Lung (tissue), 12 donors: ENCODE measurements around the gene CCL21. TPM values are rescaled to one million over a fixed set of nuclear protein-coding genes. Genes with fewer than 3 reads are reported as not detected.

Source experiments
- ATAC-seq: fragments of 200-7000 bp; cut with Tn5 transposase; one replicate; pipeline ENCODE4 v1.9.1; 2020; ENCODE audit warnings: moderate number of reproducible peaks; ENCODE audit not compliant: insufficient read depth, low FRiP score
- DNase-seq, 3 donors: peaks; one replicate each; pipeline ENCODE4 v3.0.0-alpha.2; 2013 to 2017
- H3K27ac ChIP-seq, 2 donors: one replicate each; pipeline ENCODE4 v1.5.1; 2013; ENCODE audit warnings: mild to moderate bottlenecking in 2 of 2, moderate library complexity in 2 of 2, control low read depth in 1 of 2, inconsistent platforms in 1 of 2, low read depth in 1 of 2, low read length in 1 of 2
- H3K27me3 ChIP-seq, 3 donors: one replicate each; pipeline ENCODE4 v1.5.1; 2013; ENCODE audit warnings: low read length in 2 of 3; ENCODE audit not compliant: control insufficient read depth in 3 of 3, insufficient read depth in 3 of 3
- H3K36me3 ChIP-seq, 4 donors: one replicate each; pipeline ENCODE4 v1.5.1; 2013; ENCODE audit warnings: low read length in 4 of 4, mild to moderate bottlenecking in 1 of 4, moderate library complexity in 1 of 4; ENCODE audit not compliant: control insufficient read depth in 4 of 4, insufficient read depth in 4 of 4
- H3K4me1 ChIP-seq, 5 donors: one replicate each; pipeline ENCODE4 v1.5.1; 2013; ENCODE audit warnings: low read length in 5 of 5, mild to moderate bottlenecking in 2 of 5, moderate library complexity in 1 of 5; ENCODE audit not compliant: control insufficient read depth in 5 of 5, insufficient read depth in 5 of 5
- H3K4me3 ChIP-seq: one replicate; pipeline ENCODE4 v1.5.1; 2013; ENCODE audit warnings: mild to moderate bottlenecking, control low read depth, moderate library complexity
- H3K9ac ChIP-seq, 2 donors: one replicate each; pipeline ENCODE4 v1.5.1; 2013; ENCODE audit warnings: low read length in 2 of 2, control low read depth in 1 of 2; ENCODE audit not compliant: insufficient read depth in 1 of 2
- H3K9me3 ChIP-seq, 4 donors: one replicate each; pipeline ENCODE4 v1.5.1; 2013; ENCODE audit warnings: low read length in 3 of 4, mild to moderate bottlenecking in 1 of 4, moderate library complexity in 1 of 4; ENCODE audit not compliant: control insufficient read depth in 4 of 4, insufficient read depth in 3 of 4
- WGBS, 2 donors: extraction: QIAGEN DNeasy Blood & Tissue Kit; methylation state at CpG; one replicate each; pipeline ENCODE4 v1.1.7; 2013; 5-methylcytosine and 5-hydroxymethylcytosine counted together
- polyA plus RNA-seq, 2 donors: library from polyadenylated mRNA; stranded (reverse); fragments of 200-250 nt; gene quantifications; one replicate each; pipeline ENCODE4 v1.2.1, GENCODE V29; 2013
- total RNA-seq, 2 donors: library from RNA; depleted of rRNA in 1 of 2; stranded (reverse); fragments of >200 nt in 1 of 2; gene quantifications; one replicate each; pipeline ENCODE4 v1.2.1, GENCODE V29; 2014 to 2021
- TF ChIP-seq, protein P1 (sequence below): IDR thresholded peaks from 2 replicates; pipeline ENCODE4 v1.5.1; 2012; ENCODE audit warnings: mild to moderate bottlenecking; ENCODE audit errors: control extremely low read depth, extremely low read depth
- donor health status: control.
- donor health status: control.
- donor health status: Bipolar disorder and iron deficiency.
- donor health status: healthy.
- donor health status: DM: yes; HTN: yes; CAD: no.

The CCL21 gene
- total and polyA plus RNA-seq, 4 donors = 67.3 to 473 (median 181) TPM

DNA sequence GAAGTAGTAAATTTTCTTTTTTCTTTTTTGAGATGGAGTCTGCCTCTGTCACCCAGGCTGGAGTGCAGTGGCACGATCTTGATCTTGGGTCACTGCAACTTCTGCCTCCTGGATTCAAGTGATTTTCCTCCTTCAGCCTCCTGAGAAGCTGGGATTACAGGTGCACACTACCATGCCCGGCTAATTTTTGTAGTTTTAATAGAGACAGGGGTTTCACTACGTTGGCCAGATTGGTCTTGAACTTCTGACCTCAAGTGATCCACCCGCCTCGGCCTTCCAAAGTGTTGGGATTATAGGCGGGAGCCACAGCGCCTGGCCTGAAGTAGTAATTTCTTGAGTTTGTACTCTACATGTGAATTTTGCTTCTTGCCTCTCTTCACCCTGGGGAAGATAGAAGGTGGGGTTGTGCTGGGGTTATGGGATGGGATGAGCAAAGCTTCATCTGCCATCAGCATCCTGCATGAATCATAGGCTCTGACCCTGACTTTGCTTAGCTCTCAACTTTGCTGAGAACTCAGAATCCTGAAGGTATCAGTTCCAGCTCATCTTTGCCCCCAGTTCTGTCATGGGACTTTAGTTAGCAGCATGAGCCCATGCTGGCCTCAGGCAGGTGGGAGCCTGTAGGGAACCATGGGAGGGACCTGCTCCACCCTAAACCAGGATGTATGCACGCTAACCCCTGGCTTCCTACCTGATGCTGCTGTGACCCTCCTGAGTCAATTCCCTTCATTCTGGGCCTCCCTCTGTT, 9.3 kb upstream of the CCL21 start:
- WGBS, 2 donors = 88 to 94% methylated on average over 8 of the region's 8 CpGs
- H3K27me3 ChIP-seq = peaks cover 0 to 1% (median 0%) of the 10 kb centered on the region in 3 donors
- H3K4me1 ChIP-seq = peaks cover 0 to 9% (median 6%) of the 10 kb centered on the region in 5 donors
- no peak overlapping the region for H3K9ac ChIP-seq
- H3K4me3 ChIP-seq = no peak overlapping the region
- no peak overlapping the region for H3K27ac ChIP-seq
- TF ChIP-seq, protein P1, sequence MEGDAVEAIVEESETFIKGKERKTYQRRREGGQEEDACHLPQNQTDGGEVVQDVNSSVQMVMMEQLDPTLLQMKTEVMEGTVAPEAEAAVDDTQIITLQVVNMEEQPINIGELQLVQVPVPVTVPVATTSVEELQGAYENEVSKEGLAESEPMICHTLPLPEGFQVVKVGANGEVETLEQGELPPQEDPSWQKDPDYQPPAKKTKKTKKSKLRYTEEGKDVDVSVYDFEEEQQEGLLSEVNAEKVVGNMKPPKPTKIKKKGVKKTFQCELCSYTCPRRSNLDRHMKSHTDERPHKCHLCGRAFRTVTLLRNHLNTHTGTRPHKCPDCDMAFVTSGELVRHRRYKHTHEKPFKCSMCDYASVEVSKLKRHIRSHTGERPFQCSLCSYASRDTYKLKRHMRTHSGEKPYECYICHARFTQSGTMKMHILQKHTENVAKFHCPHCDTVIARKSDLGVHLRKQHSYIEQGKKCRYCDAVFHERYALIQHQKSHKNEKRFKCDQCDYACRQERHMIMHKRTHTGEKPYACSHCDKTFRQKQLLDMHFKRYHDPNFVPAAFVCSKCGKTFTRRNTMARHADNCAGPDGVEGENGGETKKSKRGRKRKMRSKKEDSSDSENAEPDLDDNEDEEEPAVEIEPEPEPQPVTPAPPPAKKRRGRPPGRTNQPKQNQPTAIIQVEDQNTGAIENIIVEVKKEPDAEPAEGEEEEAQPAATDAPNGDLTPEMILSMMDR = no peak
- H3K9me3 ChIP-seq = no peaks in the 10 kb centered on the region
- ATAC-seq (no peak), DNase-seq (peak in 2 of 3 donors; percentile 14 to 27)
- no peaks in the 10 kb centered on the region for H3K36me3 ChIP-seq

DNA sequence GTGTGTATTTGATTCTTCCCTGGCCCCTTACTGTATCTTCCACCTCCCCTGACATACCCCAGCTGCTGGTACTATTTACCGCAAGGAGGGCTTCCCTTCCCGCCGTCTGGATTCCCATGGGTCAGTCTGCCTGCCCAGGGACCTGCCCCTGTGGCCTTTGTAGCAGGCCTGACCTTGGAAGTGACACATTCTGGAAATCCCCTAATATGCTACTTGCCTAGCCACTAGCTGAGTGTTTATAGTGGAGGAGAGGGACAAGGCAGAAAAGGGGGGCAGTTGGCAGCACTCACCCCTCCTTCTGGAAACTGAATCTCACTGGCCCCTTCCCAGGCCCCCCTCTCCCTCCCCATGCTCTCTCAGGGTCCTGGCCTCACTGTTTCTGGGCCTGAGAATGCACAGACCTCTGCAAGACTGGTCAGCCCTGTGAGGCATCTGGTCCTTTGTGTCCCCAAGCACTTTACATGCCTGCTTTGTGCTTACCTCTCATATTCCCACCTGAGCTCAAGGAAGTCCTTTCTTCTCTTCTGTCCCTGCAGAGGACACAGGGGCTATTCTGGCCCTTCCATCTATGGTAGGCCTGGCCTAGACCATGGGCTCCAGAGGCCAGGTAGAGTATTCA, 8.2 kb upstream of the CCL21 start:
- Histone ChIP-seq H3K36me3 (no peaks in the 10 kb centered on the region), H3K27me3 (peaks cover 0 to 2% (median 0%) of the 10 kb centered on the region in 3 donors), H3K27ac (no peak overlapping the region), H3K9me3 (no peaks in the 10 kb centered on the region), H3K9ac (no peak overlapping the region), H3K4me1 (peaks cover 0 to 9% (median 6%) of the 10 kb centered on the region in 5 donors), H3K4me3 (no peak overlapping the region)
- 57 to 90% methylated on average over 3 of the region's 3 CpGs for WGBS, 2 donors
- ATAC-seq (no peak), DNase-seq (peak in 1 of 3 donors; percentile 20)
- TF ChIP-seq, protein P1 = no peak

DNA sequence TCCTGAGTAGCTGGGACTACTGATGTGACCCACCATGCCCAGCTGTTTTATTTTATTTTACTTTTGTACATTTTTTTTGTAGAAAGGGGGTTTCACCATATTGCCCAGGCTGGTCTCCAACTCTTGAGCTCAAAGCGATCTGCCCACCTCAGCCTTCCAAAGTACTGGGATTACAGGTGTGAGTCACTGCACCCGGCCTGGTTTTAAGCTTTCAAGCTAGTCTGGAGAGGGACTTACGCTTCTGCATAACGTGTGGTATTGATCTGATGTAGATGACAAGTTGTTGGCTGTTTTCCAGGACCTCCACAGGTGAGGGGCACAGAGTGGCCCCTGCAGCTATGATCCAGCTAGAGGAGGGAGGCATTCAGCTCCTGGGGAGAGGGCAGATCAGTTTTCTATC, 6.8 kb upstream of the CCL21 start:
- DNase-seq = no peak
- H3K9me3 ChIP-seq = no peaks in the 10 kb centered on the region
- TF ChIP-seq, protein P1 = no peak
- 80 to 82% methylated on average over 4 of the region's 4 CpGs for WGBS, 2 donors
- peaks cover 0 to 9% (median 6%) of the 10 kb centered on the region in 5 donors for H3K4me1 ChIP-seq
- no peak overlapping the region for H3K27ac ChIP-seq
- H3K9ac ChIP-seq = no peak overlapping the region
- ATAC-seq = no peak
- H3K27me3 ChIP-seq = peaks cover 0 to 2% (median 0%) of the 10 kb centered on the region in 3 donors
- H3K4me3 ChIP-seq = no peak overlapping the region
- no peaks in the 10 kb centered on the region for H3K36me3 ChIP-seq
